HuH-7.5 (cell line): Measurements from ENCODE around the gene C6orf58.

Experiments
- DNase-seq: peaks from one replicate; pipeline ENCODE4 v3.0.0; 2011; ENCODE audit warnings: low spot score

Gene C6orf58

DNA sequence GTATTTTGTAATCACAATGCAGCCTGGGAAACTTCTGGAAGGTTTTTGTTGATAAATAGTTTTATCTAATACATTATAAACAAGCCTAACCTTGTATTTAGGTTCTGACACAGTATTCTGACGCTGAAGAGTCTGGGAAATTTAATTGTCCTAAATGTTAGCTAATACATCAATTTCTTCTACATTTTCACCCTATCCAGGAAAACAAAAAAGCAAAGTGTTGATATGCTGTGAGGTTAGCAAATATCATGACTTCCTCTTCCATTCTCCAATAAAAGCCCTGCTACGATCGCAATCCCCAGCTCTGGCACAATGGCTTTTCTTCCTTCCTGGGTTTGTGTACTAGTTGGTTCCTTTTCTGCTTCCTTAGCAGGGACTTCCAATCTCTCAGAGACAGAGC, at the start of gene C6orf58:
TSS of gene C6orf58 (plus strand) at position 301 of the 400 bp plus-strand sequence. CDS start at position 313, 12 bp downstream.
- DNase-seq, result no peak

DNA sequence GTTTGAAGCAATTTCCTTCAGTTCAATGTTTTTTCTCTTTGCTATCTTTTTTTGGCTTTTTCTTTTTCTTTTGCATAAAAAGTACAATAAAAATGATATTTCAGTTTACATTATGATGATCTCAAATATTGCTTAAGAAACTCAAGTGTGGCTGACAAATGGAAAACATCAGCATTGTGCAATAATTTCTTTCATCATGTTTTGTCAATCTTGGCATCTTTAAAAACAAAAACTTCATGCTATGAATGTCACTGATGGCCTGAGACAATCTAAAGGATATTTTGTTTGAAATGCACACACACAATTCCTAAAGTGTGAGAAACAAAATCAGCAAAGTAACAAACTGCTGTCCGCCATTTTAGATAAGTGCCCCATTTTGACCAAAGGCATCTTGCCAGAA, 44.0 kb upstream of the C6orf58 start:
- no peak for DNase-seq

DNA sequence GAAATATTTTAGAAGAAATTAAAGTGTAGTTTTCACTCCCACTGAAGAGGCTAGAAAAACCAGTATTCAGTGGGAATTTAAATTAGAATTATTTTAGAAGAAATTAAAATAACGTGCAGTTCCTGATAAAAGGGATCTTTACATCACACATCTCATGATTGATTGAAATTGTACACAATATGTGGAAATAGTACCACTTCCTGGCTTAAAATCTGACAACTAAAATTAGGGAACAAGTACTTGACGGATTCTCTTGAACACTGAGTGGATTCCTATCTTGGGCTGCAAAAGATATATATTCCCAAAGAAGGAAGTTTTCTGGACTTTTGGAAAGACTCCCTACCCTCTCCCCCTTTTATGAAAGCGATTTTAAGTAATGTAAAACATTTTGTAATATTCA, 43.2 kb upstream of the C6orf58 start:
- DNase-seq, result no peak

DNA sequence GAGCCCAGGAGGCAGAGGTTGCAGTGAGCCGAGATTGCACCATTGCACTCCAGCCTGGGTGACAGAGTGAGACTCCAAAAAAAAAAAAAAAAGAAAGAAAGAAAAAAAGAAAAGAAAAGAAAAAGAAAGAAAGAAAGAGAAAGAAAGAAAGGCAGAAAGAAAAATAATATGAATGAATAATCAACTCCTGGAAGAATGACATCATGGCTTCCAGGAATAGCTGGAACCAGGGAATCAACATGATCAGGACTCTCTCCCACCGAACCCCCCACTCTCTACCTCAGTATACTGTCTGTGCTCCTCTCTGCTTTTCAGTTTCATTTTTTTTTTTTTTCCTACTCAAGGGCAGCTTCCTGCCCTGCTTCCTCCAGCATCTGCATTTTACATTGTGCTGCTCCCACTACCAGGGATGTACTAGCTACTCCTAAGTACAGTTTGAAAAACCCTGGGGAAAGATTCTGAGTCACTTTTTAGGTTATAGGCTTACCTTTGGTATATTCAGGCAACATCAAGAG, 38.2 kb upstream of the C6orf58 start:
- DNase-seq, result no peak

DNA sequence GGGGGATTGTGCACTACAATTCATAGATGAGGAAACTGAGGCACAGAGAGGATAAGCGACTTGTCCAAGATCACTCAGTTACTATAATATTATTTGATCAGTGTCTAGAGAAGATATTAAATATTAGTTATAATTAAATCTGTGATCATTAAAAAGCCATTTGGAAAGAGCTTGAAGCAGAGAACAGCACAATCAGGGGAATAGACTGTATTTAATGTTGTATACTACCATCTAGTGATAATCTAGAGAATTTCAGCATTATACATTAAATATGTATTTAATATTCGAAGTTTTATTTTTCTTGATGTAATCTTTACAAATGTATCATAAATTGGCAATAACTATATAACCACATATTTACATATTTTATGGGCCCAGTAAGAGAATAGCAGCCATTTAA, 37.7 kb upstream of the C6orf58 start:
- no peak for DNase-seq

DNA sequence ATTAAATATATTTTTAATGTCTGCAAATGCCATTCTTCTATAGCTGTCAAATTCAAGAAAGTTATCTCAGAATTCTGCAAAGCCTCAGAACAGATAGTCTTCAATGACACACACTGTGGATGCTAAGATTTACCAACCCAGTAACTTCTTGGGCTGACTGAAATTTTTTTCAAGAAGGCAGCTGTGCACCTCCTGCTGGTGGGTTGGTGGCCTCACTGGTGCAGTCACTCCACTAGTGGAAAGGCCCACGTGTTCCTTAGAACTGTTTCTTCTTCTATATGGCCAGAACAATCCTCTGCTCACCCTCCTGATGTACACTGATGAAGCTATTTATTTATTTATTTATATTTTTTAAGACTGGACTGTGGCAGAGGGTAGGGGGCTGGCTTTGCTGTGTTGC, 29.8 kb upstream of the C6orf58 start:
- DNase-seq, result no peak

DNA sequence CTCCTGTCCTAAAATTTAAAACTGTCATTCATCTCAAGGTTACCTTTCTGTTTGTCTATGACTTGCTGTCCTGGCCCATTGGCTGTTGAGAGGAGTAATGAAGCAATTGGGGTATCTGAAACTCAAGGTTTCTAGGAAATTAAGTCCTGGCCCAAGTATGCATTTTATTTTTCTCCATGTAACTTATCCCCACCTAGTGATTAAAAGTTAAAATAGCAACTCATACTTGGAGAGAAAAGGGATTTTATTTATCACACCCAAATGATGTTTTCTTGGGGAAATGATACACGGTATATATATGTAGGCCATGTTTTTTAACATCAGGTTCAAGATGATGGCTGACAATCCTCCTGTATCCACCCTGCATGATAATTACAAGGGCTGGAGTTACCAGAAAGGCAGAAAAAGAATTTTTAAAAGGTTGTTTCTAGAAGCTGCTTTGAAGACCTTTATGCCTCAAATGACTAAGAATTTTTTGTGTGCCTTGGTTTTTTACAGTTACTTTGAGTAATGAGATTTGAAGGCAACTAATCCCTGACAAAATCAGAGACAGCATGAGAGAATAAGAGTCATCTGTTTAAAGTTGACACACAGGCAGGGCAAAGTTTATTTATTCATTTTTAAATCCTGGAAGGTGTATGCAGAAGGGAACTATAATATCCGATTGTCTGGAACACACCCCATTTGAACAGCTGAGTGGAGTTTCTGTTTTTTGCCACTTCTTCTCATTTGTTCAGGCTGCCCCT, 28.9 kb upstream of the C6orf58 start:
- DNase-seq, result no peak

DNA sequence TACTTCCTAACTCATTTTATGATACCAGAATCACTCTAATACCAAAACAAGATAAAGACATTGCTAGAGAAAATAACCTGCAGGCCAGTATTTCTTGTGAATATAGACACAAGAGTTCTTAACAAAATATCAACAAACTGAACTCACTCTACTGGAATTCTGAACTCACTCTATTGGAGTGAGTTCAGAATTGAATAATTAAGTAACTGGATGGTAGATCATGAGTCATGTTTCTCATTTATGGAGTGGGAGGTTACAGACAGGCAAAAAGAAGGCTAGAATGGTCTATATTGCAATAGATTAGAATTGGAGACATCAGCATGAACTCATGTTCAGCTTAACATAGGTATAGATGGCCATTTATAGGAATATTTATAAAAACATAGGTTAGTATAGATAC, 26.6 kb upstream of the C6orf58 start:
- DNase-seq, result no peak

DNA sequence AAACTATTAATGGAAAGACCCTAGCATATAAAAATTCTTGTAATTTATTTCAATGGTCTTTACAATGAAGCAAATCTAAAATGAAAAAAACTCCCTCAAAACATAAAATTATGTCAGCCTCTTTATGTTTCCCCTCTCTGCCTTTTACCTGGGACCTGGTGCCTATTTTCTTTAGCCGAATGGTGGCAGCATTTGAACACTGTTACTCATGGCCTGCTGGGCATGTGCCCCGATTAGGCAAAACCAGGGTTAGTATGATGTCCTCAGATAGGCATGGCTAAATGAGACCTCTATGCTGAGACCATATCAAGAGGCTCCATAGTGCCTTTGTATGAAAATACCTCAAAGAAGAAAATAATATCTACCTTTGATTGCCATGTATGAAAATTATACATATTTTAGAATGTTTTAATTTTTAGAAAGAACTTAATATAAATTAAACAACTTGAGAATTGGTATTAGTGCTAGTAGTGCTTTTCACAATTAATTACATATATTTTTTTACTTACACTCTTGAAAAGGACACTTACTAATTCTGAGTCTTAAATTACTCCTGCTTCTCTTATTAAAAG, 22.5 kb upstream of the C6orf58 start:
- DNase-seq, result peak; percentile 6

DNA sequence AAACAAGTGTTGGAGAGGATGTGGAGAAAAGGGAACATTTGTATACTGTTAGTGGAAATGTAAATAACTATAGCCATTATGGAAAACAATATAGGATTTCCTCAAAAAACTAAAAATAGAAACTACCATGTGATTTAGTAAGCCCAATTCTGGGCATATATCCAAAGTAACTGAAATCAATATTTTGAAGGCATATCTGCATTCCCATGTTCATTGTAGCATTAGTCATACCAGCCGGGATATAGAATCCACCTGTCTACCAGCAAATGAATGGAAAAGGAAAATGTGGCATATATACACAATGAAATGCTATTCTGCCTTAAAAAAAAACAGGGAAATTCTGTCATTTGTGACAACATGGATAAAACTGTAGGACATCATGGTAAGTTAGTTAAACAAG, 15.3 kb upstream of the C6orf58 start:
- no peak for DNase-seq

DNA sequence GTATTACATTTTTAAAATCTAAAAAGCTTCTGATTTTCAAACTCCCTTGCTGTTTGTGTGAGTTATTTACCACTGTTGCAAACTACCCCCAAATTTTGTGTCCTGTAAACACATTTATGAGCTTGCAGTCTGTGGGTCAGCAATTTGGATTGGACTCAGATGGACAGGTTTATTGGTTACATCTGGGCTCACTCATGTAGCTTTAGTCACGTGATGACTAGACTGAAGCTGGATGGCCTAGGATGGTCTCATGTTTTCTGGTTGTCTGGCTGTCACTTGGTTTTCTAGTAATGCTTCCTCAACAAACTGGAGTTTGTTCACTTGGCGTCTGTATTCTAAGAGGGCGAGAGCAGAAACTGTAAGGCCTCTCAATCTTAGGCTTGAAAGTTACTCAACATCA, 12.2 kb upstream of the C6orf58 start:
- DNase-seq, result no peak

DNA sequence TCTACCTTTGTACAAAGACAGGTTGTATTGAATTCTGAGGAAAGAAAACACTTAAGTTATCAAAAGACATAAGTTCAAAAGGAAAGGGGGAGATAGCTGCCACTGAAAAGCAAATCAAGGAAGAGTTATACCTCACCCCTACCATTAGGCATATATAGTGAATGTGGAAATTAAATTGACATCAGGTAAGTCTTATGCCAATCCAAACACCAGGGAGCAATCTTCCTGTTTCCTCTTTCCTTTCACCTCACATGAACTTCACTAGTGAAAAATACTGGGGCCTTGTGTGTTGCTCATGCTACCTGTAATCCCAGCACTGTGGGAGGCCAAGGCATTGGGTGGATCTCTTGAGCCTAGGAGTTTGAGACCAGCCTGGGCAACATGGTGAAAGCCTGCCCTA, 10.9 kb upstream of the C6orf58 start:
- DNase-seq, result no peak

DNA sequence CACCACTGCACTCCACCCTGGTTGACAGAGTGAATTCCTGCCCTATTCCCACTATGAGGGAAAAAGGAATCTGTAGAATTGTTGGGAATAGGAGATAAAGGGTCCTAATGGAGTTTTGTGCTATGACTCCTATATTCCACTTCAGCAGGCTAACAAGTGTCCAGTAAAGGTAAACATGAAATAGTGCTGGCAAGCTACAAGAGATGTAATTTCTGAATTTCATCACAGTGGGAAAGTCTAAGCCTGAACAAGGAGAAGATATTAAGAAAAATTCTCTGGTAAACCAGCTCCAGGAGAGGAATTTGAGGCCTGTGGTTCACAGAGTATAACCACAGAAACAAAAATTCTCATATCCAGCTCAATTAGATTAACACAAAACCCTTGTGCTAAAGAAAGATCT, 10.3 kb upstream of the C6orf58 start:
- DNase-seq, result no peak

DNA sequence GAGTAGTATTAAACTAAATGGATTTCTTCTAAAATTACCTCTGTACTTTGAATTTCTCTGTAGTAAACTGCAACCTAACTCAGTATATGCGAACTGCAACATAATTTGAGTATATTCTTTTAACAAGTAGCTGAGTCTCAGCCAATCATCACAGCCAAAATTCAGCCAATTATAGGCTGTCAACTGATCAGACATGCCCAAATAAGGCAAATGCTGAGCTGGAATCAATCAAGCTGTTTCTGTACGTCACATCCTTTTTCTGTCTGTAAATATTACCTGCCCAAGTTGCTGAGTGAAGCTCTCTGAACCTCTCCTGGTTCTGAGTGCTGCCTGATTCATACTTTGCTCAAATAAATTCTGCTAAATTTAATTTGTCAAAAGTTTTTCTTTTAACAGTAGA, 9.5 kb upstream of the C6orf58 start:
- no peak for DNase-seq

DNA sequence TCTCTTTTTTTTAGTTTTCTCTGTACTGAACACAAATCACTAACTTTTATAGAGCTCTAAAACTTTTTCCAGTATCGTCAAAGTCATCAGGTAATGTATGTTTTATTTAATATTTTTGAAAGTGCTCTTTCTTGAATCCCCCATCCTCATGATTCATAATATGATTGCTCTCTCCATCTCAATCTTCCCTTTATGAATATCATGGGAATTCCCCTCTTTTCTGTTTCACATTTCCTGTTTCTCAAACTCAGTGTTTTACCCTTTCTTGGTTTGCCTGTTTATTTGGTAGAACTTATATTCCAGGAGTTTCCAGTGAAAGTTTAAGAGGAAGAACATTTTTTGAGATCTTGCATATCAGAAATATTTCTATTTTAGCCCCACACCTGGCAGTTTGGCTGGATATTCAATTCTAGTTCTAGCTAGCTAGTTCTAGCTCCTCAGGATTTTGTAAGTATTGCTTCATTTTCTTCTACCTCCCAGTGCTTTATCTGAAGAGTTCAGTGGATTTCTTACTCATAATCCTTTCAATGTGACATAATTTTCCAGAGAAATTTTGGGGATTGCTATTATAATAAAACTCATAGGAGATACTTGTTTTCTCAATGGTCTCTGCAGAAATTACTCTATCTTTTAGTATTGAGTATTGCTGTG, 6.1 kb upstream of the C6orf58 start:
- DNase-seq, result no peak

DNA sequence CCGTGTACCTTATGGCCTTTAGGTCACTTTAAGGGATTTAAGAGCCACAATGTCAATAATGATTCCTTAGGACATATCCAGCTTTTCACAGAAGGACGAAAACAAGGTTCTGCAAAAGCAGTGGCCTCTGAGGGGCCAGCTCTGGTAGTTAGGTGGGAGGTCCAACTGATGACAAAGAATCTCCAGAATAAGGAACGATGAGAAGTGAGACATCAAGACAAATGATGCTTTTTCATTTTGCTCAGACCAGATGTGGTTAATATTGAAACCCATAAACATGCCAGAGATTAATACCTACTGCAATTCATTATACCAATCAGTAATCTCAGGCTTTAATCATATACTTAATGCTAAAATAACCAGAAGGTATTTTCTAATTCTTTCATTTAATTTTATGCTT, 1.9 kb downstream of the C6orf58 start:
- DNase-seq, result no peak

DNA sequence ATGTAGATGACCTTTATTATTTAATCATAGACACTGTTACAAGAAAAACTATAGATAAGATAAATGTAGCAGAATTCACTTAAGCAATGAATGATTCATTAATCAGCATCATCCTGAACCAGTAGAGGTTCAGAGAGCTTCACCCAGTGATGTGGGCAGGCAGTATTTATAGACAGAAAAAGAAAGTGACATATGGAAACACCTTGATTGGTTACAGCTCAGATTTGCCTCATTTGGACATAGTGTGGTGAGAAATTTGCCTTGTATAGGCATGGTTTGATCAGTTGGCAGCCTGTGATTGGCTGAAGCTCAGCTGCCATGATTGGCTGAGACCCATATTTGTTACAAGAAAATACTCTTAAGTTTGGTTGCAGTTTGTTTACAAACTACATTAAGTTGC, 4.6 kb downstream of the C6orf58 start:
- no peak for DNase-seq

DNA sequence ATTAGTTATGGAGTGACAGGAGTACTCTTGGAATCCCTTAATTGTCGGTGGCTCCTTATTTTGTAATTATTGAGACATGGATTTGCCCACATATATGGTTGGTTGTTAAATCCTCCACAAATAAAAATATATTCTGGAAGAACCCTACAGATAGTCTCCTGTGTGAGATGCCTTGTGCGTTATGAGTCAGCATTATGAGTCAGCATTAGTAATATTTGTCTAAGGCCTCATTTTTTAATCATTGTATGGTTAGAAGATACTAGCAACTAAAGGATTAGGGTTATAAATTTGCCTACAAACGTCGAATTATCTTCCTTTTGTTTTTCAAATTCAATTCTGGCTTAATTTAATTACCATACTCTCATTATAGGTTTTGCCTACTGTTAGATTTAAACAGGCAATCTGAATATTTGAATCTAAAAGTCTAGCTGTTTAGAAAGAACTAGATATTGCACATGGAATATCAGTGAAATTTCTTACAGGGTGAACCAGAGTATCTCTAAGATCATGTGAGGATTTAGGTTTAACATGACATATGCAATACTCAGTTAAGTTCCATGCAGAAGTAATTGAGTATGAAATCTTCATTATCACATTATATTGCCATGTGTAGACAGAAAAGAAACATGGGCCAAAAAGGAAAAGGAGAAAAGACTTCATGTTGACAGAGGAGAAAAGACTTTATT, 5.9 kb downstream of the C6orf58 start:
- no peak for DNase-seq

DNA sequence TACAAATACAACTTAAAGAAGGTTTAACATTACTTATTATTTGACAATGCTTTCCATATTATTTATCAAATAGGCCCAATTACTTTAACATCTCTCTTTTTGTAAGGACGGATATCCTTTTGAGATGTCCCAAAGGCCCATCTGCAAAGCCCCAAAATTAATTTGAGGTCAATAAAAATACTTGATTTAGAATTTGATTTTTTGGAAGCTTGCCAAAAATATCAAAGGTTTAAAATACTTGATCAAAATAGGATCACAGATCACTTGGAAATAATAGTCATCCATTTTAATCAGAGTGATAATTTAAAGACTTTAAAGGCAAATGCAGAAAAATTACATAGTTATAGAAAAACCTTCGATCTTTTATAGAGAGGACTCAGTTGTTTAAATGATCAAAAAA, 8.1 kb downstream of the C6orf58 start:
- no peak for DNase-seq

DNA sequence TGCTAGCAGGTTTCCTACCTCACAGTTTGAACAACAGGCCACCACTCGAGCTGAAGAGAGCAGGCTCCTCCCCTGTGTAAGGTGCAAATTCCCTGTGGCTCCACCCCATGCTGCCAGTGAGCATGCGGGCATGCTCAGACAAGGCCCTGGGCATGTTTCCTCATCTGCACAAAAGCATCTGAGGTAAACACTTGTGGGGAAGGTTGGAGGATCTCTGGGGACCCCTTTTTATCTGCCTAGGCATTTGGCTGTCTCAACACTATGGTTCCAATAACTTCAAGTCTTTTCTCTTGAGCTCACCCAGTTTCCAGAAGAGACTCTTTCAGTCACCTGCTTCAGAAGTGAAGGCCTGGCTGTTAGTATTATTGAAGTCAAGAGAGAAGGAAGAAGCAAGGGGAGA, 9.4 kb downstream of the C6orf58 start:
- no peak for DNase-seq

DNA sequence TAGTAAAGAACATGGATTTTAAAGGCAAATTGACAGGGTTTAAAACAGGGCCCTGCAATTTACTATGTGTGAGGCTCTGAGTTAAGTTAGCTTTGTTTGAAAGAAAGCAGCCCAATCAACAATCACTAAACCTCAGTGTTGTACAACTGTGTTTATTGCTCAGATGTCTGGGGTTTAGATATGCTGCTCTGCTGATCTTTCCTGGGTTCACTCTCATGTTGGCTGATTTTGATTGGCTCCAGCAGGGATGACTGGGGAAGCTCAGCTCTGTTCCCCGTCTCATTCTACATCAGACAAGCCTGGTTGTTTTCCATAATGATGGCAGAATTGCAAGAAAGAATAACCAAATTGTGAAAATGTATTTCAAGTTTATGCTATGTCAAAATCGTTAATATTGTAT, 10.9 kb downstream of the C6orf58 start:
- DNase-seq, result no peak

DNA sequence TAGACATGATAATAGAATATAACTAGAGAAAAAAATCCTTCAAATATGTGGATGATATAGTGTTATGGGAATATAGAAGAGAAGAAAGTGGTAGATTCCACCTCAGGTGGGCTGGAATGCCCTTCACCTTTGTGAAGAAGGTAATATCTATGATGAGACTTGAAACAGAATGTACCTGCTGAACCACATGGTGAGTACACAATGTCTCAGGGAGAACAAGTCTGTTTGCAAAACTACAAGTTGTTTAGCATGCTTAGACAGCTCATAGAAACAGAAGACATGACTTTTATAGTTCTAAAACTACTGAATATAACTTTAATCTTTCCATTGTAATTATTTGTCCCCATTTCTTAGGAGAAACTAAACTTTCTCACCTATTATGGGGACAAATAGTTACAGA, 12.2 kb downstream of the C6orf58 start:
- no peak for DNase-seq

DNA sequence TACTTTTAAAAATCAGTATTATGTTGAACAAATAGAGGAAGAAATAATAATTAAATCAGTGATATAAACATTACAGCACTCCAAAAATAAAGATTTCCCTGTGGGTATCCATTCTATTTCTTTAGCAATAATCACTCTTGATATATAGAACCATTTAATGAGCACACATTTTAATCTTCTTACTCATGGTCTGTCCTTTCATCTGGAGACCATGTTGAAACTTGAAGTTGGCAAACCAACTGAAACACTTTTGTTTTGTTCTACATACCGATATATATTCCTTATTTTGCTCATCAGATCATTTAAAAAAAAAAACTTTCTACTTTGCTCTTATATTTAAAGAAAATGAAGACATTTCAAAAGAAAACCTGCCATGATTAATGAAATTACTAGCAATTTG, 13.4 kb downstream of the C6orf58 start:
- no peak for DNase-seq
